ENCODE measurements around the gene BET1. TPM values are rescaled to one million over a fixed set of nuclear protein-coding genes. Genes with fewer than 3 reads are reported as not detected.

Gene BET1
- polyA plus RNA-seq, 2 of the 4 experiments (the other 2 are of a cell fraction) = 31.5 to 64.3 TPM

GRCh38 chr7:94008537-94008936 lies 4.4 kb upstream of the BET1 start:
- FAIRE-seq (no peak), ATAC-seq (no peak), DNase-seq (ENCODE audit: low read depth in 1 of 2, low spot score in 1 of 2) (no peak)
- WGBS (ENCODE audit: missing lambda C conversion rate) = 76% methylated on average over 2 of the region's 2 CpGs
- ChIA-PET POLR2A (no interaction called here), CTCF (no interaction called here)
- Histone ChIP-seq H3K27ac (no peak overlapping the region), H3K4me2 (no peak overlapping the region), H3K9me3 (no peaks in the 10 kb centered on the region), H3K4me1 (0 out of 3 replicates have a peak, but pooled peaks cover 4% of the 10 kb centered on the region), H3K4me3 (no peak overlapping the region)
- TF ChIP-seq, protein P1, sequence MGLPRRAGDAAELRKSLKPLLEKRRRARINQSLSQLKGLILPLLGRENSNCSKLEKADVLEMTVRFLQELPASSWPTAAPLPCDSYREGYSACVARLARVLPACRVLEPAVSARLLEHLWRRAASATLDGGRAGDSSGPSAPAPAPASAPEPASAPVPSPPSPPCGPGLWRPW (IDR thresholded peaks at IDR 0.05) = no peak
- no peak for TF ChIP-seq HOXB5 (CRISPR knock-in tag; IDR thresholded peaks at IDR 0.05)
- TF ChIP-seq, protein P2, sequence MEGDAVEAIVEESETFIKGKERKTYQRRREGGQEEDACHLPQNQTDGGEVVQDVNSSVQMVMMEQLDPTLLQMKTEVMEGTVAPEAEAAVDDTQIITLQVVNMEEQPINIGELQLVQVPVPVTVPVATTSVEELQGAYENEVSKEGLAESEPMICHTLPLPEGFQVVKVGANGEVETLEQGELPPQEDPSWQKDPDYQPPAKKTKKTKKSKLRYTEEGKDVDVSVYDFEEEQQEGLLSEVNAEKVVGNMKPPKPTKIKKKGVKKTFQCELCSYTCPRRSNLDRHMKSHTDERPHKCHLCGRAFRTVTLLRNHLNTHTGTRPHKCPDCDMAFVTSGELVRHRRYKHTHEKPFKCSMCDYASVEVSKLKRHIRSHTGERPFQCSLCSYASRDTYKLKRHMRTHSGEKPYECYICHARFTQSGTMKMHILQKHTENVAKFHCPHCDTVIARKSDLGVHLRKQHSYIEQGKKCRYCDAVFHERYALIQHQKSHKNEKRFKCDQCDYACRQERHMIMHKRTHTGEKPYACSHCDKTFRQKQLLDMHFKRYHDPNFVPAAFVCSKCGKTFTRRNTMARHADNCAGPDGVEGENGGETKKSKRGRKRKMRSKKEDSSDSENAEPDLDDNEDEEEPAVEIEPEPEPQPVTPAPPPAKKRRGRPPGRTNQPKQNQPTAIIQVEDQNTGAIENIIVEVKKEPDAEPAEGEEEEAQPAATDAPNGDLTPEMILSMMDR (IDR thresholded peaks at IDR 0.05) = no peak
- TF ChIP-seq TFCP2L1 (CRISPR knock-in tag; IDR thresholded peaks at IDR 0.05) = no peak
- no peak for TF ChIP-seq POLR2AphosphoS2 (conservative IDR thresholded peaks at IDR 0.05; ENCODE audit: low read length)
- no peak for TF ChIP-seq JUNB (IDR thresholded peaks at IDR 0.05)
- TF ChIP-seq NFE2L2 (conservative IDR thresholded peaks at IDR 0.05; ENCODE audit: low read length) = no peak
- TF ChIP-seq, protein P3, sequence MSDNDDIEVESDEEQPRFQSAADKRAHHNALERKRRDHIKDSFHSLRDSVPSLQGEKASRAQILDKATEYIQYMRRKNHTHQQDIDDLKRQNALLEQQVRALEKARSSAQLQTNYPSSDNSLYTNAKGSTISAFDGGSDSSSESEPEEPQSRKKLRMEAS (IDR thresholded peaks at IDR 0.05) = no peak
- no peak for TF ChIP-seq RAD21 (conservative IDR thresholded peaks at IDR 0.05 in 1 of 2, IDR thresholded peaks at IDR 0.05 in 1 of 2)
- no peak for TF ChIP-seq POLR2A (IDR thresholded peaks at IDR 0.05; ENCODE audit: low read length)
- no peak for TF ChIP-seq BHLHE40 (IDR thresholded peaks at IDR 0.05; ENCODE audit: low read depth, low read length)
- no peak for TF ChIP-seq BCL3 (IDR thresholded peaks at IDR 0.05)
- TF ChIP-seq NPAS2 (CRISPR knock-in tag; IDR thresholded peaks at IDR 0.05; ENCODE audit: borderline replicate concordance) = no peak
- TF ChIP-seq GATA3 (IDR thresholded peaks at IDR 0.05; ENCODE audit: borderline replicate concordance) = no peak
- TF ChIP-seq HDAC2 (IDR thresholded peaks at IDR 0.05) = no peak
- TF ChIP-seq CHD4 (IDR thresholded peaks at IDR 0.05; ENCODE audit: borderline replicate concordance) = no peak
- TF ChIP-seq FOXS1 (CRISPR knock-in tag; IDR thresholded peaks at IDR 0.05) = no peak
- TF ChIP-seq HOXB13 (CRISPR knock-in tag; IDR thresholded peaks at IDR 0.05; ENCODE audit: low read depth) = no peak
- no peak for TF ChIP-seq ZSCAN20 (CRISPR knock-in tag; IDR thresholded peaks at IDR 0.05)

DNA sequence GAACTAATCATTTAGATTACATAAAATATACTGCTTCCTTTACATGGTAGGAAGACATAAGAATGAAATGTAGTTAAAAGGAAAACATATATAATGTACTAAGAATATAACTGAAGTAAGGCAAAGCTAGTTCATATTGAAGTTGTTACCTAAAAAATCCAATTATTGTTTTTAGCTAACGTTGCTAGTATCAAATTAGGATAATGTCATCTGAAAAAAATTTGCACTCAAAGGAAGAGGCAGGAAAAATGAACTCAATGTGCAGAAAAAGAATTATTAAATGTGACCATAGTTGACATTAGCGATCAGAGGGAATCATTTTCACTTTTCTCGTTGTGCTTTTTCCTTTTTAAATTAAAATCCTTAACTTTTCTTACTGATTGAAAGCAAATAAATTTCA lies 1.6 kb upstream of the BET1 start:
- H3K27ac ChIP-seq = no peak overlapping the region
- no peak overlapping the region for H3K4me2 ChIP-seq
- POLR2A ChIA-PET = interaction anchor here (0.8 kb wide), 1 partner anchor 115 kb away, joined by 4 read pairs; the partner anchor contains the start of gene TFPI2
- FAIRE-seq (no peak), ATAC-seq (no peak), DNase-seq (ENCODE audit: low read depth in 1 of 2, low spot score in 1 of 2) (no peak)
- no peaks in the 10 kb centered on the region for H3K9me3 ChIP-seq
- CTCF ChIA-PET = interaction anchor here (0.6 kb wide), 1 partner anchor 75 kb away, joined by 3 read pairs; no protein-coding TSS in a partner anchor
- peaks cover 11% of the 10 kb centered on the region; the same call in 1 of the 3 replicates for H3K4me1 ChIP-seq
- WGBS (ENCODE audit: missing lambda C conversion rate) = 72% methylated on average over 3 of the region's 3 CpGs
- H3K4me3 ChIP-seq = no peak overlapping the region
- TF ChIP-seq EHF (CRISPR knock-in tag; IDR thresholded peaks at IDR 0.05) = no peak
- no peak for TF ChIP-seq JUNB (IDR thresholded peaks at IDR 0.05)
- TF ChIP-seq HOXB13 (CRISPR knock-in tag; IDR thresholded peaks at IDR 0.05; ENCODE audit: low read depth) = no peak
- no peak for TF ChIP-seq CHD4 (IDR thresholded peaks at IDR 0.05; ENCODE audit: borderline replicate concordance)
- TF ChIP-seq, protein P4, sequence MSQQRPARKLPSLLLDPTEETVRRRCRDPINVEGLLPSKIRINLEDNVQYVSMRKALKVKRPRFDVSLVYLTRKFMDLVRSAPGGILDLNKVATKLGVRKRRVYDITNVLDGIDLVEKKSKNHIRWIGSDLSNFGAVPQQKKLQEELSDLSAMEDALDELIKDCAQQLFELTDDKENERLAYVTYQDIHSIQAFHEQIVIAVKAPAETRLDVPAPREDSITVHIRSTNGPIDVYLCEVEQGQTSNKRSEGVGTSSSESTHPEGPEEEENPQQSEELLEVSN (IDR thresholded peaks at IDR 0.05; ENCODE audit: borderline replicate concordance, low read depth) = no peak

Measured in A549 (cell line).